Loucy (cell line): ENCODE measurements around the gene DDX25.
"Not testable (repeated sequence)": the region's sequence is repeated elsewhere in the genome, so short reads cannot be mapped to it uniquely, and the experiment has no call there.

Source experiments
- H2AFZ ChIP-seq: fragments of 200-600 bp; sonication (generic); 2 replicates; pipeline ENCODE4 v1.6.0; 2016; ENCODE audit warnings: antibody characterized with exemption, mild to moderate bottlenecking, low read length, moderate library complexity
- H3F3A ChIP-seq: fragments of 200-600 bp; 2 replicates; pipeline ENCODE4 v1.6.0; 2016; ENCODE audit warnings: antibody characterized with exemption, low read depth, mild to moderate bottlenecking
- H3K27me3 ChIP-seq: fragments of 200-600 bp; sonication (generic); 2 replicates; pipeline ENCODE4 v1.6.1; 2014; ENCODE audit warnings: low read length, mild to moderate bottlenecking; ENCODE audit not compliant: insufficient read depth, poor library complexity, severe bottlenecking
- H3K36me3 ChIP-seq: fragments of 200-600 bp; sonication (generic); 2 replicates; pipeline ENCODE4 v1.6.1; 2016; ENCODE audit warnings: low read length; ENCODE audit not compliant: insufficient read depth
- H3K4me1 ChIP-seq: fragments of 200-600 bp; sonication (generic); 2 replicates; pipeline ENCODE4 v1.5.1; 2014; ENCODE audit warnings: low read length, mild to moderate bottlenecking; ENCODE audit not compliant: insufficient read depth, poor library complexity, severe bottlenecking
- H3K4me2 ChIP-seq: fragments of 200-600 bp; sonication (generic); 2 replicates; pipeline ENCODE4 v1.6.0; 2014; ENCODE audit warnings: antibody characterized with exemption, low read length, low read depth, mild to moderate bottlenecking; ENCODE audit not compliant: poor library complexity, severe bottlenecking
- H3K4me3 ChIP-seq: fragments of 200-600 bp; sonication (generic); 2 replicates; pipeline ENCODE4 v1.5.1; 2014; ENCODE audit warnings: low read length, mild to moderate bottlenecking, mixed read lengths; ENCODE audit not compliant: poor library complexity, severe bottlenecking
- H3K79me2 ChIP-seq: fragments of 200-600 bp; sonication (generic); 2 replicates; pipeline ENCODE4 v1.6.1; 2014; ENCODE audit warnings: low read length; ENCODE audit not compliant: insufficient read depth
- H3K9ac ChIP-seq: fragments of 200-600 bp; sonication (generic); 2 replicates; pipeline ENCODE4 v1.6.0; 2014; ENCODE audit warnings: mild to moderate bottlenecking, low read depth, low read length, moderate library complexity; ENCODE audit not compliant: poor library complexity, severe bottlenecking
- H3K9me2 ChIP-seq: fragments of 200-600 bp; sonication (generic); replicated peaks from 2 replicates; pipeline ENCODE4 v1.6.1; 2016; ENCODE audit warnings: low read depth, low read length, mixed read lengths
- H3K9me3 ChIP-seq: fragments of 200-600 bp; sonication (generic); 2 replicates; pipeline ENCODE4 v1.6.1; 2014; ENCODE audit warnings: mild to moderate bottlenecking, antibody characterized with exemption, low read length, low read depth; ENCODE audit not compliant: insufficient read depth
- H4K20me1 ChIP-seq: fragments of 200-600 bp; sonication (generic); 2 replicates; pipeline ENCODE4 v1.6.0; 2014; ENCODE audit warnings: antibody characterized with exemption, low read length, mild to moderate bottlenecking; ENCODE audit not compliant: insufficient read depth, poor library complexity, severe bottlenecking
- CTCF ChIP-seq: fragments of 200-600 bp; sonication (generic); conservative IDR thresholded peaks from 2 replicates; pipeline ENCODE4 v1.5.1; 2014; ENCODE audit warnings: mild to moderate bottlenecking, antibody characterized with exemption, low read length
- EZH2phosphoT487 ChIP-seq: fragments of 200-600 bp; IDR thresholded peaks from 2 replicates; pipeline ENCODE4 v1.6.1; 2018; ENCODE audit warnings: antibody characterized with exemption, mild to moderate bottlenecking, moderate library complexity, borderline replicate concordance

DDX25 gene

GRCh38 chr11:125903711-125904659 lies at the start of gene DDX25:
Gene DDX25, plus strand, starts transcription at chr11:125904508. Its CDS starts 10 bp downstream, at chr11:125904518.
- Histone ChIP-seq H4K20me1 (peaks cover 3% of the 10 kb centered on the region), H3K4me3 (peak within 1 kb of the TSS; percentile 93), H3K4me2 (peak within 1 kb of the TSS; percentile 73), H3K9me2 (no peaks in the 10 kb centered on the region), H3K79me2 (peaks cover 31% of the 10 kb centered on the region; the same call in 1 of the 2 replicates), H3K27me3 (no peaks in the 10 kb centered on the region), H3K4me1 (peaks cover 9% of the 10 kb centered on the region), H3F3A (no peaks in the 10 kb centered on the region), H3K9ac (no peak within 1 kb of the TSS), H3K9me3 (no peaks in the 10 kb centered on the region), H3K36me3 (peaks cover 14% of the 10 kb centered on the region; the same call in 1 of the 2 replicates), H2AFZ (no peak within 1 kb of the TSS)
- TF ChIP-seq CTCF = no peak
- no peak for TF ChIP-seq EZH2phosphoT487

GRCh38 chr11:125857670-125858069 lies 46.6 kb upstream of the DDX25 start:
- H3K9me2 ChIP-seq, H3K4me1 ChIP-seq, H3K9me3 ChIP-seq, H3F3A ChIP-seq, H3K27me3 ChIP-seq, H2AFZ ChIP-seq, H3K79me2 ChIP-seq, H3K36me3 ChIP-seq, H3K4me3 ChIP-seq, H4K20me1 ChIP-seq, H3K9ac ChIP-seq, H3K4me2 ChIP-seq: not testable (repeated sequence)

GRCh38 chr11:125862786-125863185 lies 41.5 kb upstream of the DDX25 start:
- H3K4me2 ChIP-seq, H3K4me1 ChIP-seq, H3K36me3 ChIP-seq, H3K4me3 ChIP-seq, H3K9me3 ChIP-seq, H3K27me3 ChIP-seq, H3K9ac ChIP-seq, H4K20me1 ChIP-seq, H2AFZ ChIP-seq, H3K9me2 ChIP-seq, H3F3A ChIP-seq, H3K79me2 ChIP-seq: not testable (repeated sequence)

GRCh38 chr11:125865354-125865753 lies 39.0 kb upstream of the DDX25 start:
- not testable (repeated sequence) for H3K79me2 ChIP-seq, H3K36me3 ChIP-seq, H3K9me2 ChIP-seq, H3K4me3 ChIP-seq, H3K9ac ChIP-seq, H3K4me2 ChIP-seq, H3K27me3 ChIP-seq, H2AFZ ChIP-seq, H3K9me3 ChIP-seq, H3K4me1 ChIP-seq, H4K20me1 ChIP-seq, H3F3A ChIP-seq
